Brain microvascular endothelial cell (primary cell): Measurements from ENCODE around the gene DIP2A.
"Not testable (repeated sequence)": the region's sequence is repeated elsewhere in the genome, so short reads cannot be mapped to it uniquely, and the experiment has no call there.

Experiments
- DNase-seq: peaks from one replicate; pipeline ENCODE4 v3.0.0-alpha.2; 2020
- H3K27ac ChIP-seq: fragments of 250-450 bp; sonication (Bioruptor Pico); 2 replicates; pipeline ENCODE4 v1.5.1; 2020; ENCODE audit warnings: mild to moderate bottlenecking, moderate library complexity
- H3K27me3 ChIP-seq: fragments of 250-450 bp; sonication (Bioruptor Pico); replicated peaks from 2 replicates; pipeline ENCODE4 v1.5.1; 2020; ENCODE audit warnings: mild to moderate bottlenecking
- H3K36me3 ChIP-seq: fragments of 250-450 bp; sonication (Bioruptor Pico); replicated peaks from 2 replicates; pipeline ENCODE4 v1.5.1; 2020; ENCODE audit warnings: mild to moderate bottlenecking
- H3K4me3 ChIP-seq: 2 replicates; pipeline ENCODE4 v1.5.1; 2011; ENCODE audit warnings: low read depth, mild to moderate bottlenecking, control low read depth, low read length, moderate library complexity
- in situ Hi-C: cut with HindIII; loops from 2 replicates; pipeline ENCODE4 v1.10.0; 2017; ENCODE audit warnings: low sequenced_read_pairs, low pct_ligation_motif_present
- TF ChIP-seq, protein P1 (sequence below): IDR thresholded peaks from 2 replicates; pipeline ENCODE4 v1.5.1; 2011; ENCODE audit warnings: low read depth, mild to moderate bottlenecking, moderate library complexity, low read length, control low read depth, inconsistent platforms; ENCODE audit errors: missing control alignments

Gene DIP2A

DNA sequence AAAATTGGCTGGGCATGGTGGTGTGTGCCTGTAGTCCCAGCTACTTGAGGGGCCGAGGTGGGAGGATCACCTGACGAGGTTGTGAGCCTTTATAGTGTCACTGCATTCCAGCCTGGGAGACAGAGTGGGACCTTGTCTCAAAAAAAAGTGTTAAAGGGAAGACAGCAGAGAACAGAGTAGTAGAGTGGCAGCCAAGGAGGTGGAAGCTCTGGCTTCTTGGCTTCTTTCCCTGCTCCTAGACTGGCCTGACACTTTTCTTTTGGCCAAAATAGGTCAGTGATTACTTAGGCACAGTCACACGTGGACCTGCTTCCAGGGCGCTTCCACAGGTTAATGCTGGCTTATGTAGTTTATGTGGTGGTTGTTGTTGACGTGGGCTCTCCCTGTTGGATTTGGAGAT, 3.2 kb downstream of the DIP2A start:
- TF ChIP-seq, protein P1, sequence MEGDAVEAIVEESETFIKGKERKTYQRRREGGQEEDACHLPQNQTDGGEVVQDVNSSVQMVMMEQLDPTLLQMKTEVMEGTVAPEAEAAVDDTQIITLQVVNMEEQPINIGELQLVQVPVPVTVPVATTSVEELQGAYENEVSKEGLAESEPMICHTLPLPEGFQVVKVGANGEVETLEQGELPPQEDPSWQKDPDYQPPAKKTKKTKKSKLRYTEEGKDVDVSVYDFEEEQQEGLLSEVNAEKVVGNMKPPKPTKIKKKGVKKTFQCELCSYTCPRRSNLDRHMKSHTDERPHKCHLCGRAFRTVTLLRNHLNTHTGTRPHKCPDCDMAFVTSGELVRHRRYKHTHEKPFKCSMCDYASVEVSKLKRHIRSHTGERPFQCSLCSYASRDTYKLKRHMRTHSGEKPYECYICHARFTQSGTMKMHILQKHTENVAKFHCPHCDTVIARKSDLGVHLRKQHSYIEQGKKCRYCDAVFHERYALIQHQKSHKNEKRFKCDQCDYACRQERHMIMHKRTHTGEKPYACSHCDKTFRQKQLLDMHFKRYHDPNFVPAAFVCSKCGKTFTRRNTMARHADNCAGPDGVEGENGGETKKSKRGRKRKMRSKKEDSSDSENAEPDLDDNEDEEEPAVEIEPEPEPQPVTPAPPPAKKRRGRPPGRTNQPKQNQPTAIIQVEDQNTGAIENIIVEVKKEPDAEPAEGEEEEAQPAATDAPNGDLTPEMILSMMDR = no peak
- no peak overlapping the region for H3K27ac ChIP-seq
- H3K36me3 ChIP-seq = no peaks in the 10 kb centered on the region
- H3K4me3 ChIP-seq = no peak overlapping the region
- in situ Hi-C loops = no loop called here
- no peaks in the 10 kb centered on the region for H3K27me3 ChIP-seq
- DNase-seq = no peak

DNA sequence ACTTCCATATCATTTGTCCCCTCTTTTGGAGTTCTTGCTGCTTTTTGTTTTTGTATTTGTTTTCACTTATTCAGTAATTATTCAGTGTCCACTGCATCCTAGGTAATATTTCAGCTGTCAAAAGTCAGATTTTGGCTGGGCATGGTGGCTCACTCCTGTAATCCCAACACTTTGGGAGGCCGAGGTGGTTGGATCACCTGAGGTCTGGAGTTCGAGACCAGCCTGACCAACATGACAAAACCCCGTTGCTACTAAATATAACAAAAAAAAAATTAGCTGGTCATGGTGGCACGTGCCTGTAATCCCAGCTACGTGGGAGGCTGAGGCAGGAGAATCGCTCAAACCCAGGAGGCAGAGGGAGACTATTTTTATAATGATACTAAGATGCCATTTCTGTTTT, 6.5 kb downstream of the DIP2A start:
- H3K27ac ChIP-seq, DNase-seq, in situ Hi-C loops: not testable (repeated sequence)

DNA sequence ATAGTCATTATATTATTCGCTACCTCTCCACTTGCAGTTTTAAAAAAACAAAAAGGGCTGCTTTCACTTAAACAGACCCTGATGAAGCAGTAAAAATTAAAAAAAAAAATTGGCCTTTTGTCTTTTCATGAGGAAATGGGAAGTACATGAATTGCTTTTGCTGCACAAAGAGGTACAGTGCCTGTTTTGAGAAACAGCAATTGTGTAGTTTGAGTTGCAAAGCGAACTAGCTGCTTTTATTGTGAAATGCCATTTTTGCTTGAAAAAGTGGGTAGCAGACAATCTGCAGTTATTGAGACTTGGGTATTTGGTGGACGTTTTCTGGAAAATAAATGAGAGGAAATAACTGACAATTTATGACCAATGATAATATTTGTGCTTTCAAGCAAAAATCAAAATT, 7.0 kb downstream of the DIP2A start:
- Histone ChIP-seq H3K27me3 (no peaks in the 10 kb centered on the region), H3K27ac (no peak overlapping the region), H3K4me3 (no peak overlapping the region), H3K36me3 (peaks cover 2% of the 10 kb centered on the region)
- no peak for DNase-seq
- TF ChIP-seq, protein P1 = no peak
- in situ Hi-C loops = no loop called here

More for the DNA sequence above, 6.5 kb downstream of the DIP2A start:
- not testable (repeated sequence) for H3K36me3 ChIP-seq, H3K27me3 ChIP-seq, H3K4me3 ChIP-seq

DNA sequence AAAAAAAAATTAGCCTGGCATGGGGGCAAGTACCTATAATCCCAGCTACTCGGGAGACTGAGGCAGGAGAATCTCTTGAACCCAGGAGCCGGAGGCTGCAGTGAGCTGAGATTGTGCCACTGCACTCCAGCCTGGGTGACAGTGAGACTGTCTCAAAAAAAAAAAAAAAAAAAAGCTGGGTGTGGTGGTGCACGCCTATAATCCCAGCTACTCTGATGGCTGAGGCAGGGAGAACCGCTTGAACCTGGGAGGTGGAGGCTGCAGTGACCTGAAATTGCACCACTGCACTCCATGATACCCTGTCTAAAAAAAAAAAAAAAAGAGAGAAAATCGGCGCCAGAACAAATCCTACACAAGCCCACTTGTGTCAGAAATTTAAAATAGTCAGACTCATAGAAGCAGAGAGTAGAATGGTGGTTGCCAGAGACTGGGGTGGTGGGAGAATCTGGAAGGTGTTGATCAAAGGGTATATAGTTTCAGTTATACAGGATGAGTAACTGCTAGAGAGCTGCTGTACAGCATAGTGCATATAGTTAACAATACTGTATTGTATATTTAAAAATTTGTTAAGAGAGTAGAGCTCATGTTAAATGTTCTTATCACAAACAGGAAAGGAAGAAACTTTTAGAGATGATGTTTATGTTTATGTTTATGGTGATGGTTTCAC, 9.6 kb downstream of the DIP2A start:
- Histone ChIP-seq H3K27ac (no peak overlapping the region), H3K27me3 (no peaks in the 10 kb centered on the region), H3K4me3 (no peak overlapping the region), H3K36me3 (peaks cover 2% of the 10 kb centered on the region)
- no peak for DNase-seq
- in situ Hi-C loops = no loop called here
- TF ChIP-seq, protein P1 = no peak

GRCh38 chr21:46469275-46469674, 10.6 kb downstream of the DIP2A start:
- Histone ChIP-seq H3K27me3 (no peaks in the 10 kb centered on the region), H3K36me3 (peaks cover 2% of the 10 kb centered on the region), H3K27ac (no peak overlapping the region), H3K4me3 (no peak overlapping the region)
- DNase-seq = no peak
- TF ChIP-seq, protein P1 = no peak
- in situ Hi-C loops = no loop called here

DNA sequence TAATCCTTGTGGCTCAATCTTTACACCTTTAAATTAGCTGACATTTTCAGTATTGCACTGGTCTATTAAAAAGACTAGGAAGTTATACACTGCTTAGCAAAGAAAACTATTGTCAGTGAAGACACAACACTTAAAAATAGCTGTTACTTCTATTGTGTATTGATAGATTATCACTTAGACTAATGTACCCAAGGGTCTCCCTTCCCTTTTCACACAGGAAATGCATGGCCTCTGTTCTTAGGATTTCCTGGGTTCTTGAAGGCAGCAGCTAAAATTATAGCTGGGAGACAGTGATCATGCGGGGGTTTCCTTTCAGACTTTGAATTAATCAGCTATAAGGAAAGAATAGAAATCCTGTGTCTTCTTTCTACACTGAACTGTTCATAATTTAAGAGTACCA, 12.8 kb downstream of the DIP2A start:
- Histone ChIP-seq H3K27me3 (no peaks in the 10 kb centered on the region), H3K36me3 (peaks cover 2% of the 10 kb centered on the region), H3K4me3 (no peak overlapping the region), H3K27ac (no peak overlapping the region)
- TF ChIP-seq, protein P1 = no peak
- DNase-seq = no peak
- in situ Hi-C loops = no loop called here
